ENCODE data around the gene NUDT1.

Gene NUDT1

GRCh38 chr7:2224491-2224928, 17.5 kb upstream of the NUDT1 start:
- DNase-seq (ENCODE audit: low read depth): no peak

DNA sequence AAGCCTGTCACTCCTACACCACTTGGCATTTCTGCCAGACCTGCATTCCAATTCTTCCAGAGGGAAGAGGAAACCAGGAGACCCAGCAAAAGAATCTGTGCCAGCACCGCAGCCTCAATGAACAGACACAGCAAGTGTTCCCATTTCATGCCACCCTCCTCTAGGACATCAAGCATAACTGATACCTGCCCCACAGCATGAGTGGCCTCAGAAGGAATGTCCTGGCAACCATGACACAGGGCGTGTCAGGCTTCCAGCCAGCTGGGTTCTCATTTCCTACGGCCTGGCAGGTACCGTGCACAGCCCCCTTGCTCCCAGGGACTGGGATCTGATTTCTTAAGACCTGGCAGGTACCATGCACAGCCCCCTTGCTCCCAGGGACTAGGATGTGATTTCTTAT, 17.1 kb upstream of the NUDT1 start:
- DNase-seq (ENCODE audit: low read depth): no peak

DNA sequence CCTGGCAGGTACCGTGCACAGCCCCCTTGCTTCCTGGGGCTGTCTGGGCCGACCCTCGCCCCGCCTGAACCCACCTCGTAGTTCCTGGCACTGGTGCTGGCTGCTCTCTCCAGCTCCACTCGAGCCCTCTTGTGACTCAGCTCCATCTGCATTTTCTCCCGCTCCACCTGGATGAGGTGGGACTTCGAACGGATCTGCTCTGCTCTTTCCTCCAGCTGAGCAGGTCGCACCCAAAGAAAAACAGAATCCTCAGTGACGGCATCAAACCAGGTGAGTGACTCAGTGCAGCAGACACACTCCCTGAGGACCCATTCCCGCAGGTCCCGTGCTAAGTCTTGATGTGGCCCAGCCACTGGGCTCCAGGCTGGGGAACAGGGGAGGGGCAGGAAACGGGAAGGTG, 16.7 kb upstream of the NUDT1 start:
- no peak for DNase-seq (ENCODE audit: low read depth)

- DNase-seq (ENCODE audit: low read depth): no peak
These were observed 16.2 kb upstream of the NUDT1 start for GRCh38 chr7:2225830-2226229.

DNA sequence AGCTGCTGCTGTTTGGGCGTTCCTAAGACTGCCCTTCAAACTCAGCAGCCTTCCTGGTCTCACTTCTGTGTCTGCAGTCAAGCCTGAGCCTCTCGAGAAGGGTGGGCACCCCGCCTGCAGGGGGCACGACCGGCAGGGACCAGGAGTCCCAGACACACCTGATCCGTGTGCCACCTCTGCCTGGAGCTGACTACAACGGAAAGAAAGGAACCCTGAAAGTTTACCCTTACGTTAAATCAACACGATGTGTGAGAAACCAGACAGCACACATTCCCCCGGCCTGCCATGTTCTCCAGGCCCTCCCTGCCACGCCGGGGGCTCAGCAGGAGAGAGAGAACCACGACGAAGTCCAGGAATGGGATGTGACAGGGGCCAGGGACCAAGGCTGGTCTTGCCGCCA, 14.3 kb upstream of the NUDT1 start:
- DNase-seq (ENCODE audit: low read depth): no peak

- DNase-seq (ENCODE audit: low read depth): no peak
These were observed 13.1 kb upstream of the NUDT1 start for GRCh38 chr7:2228921-2229320.

- no peak for DNase-seq (ENCODE audit: low read depth)
These were observed 12.6 kb upstream of the NUDT1 start for GRCh38 chr7:2229467-2229866.

DNA sequence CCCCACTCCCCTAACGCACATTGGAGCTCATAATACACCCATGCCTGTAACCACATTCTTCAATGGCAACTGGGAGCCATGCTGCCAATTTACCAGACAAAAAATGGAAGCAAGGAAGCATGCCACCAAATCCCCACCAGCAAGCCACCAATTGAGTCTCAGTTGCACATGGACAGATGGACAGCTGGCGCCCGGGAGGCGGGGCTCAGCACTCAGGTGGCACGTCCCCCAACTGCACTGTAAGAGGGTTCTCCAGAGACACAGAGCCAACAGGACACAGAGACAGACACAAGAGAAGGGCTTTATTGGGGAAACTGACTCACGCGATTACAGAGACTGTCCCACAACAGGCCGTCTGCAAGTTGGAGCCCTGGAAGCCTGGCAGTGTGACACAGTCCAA, 11.8 kb upstream of the NUDT1 start:
- DNase-seq (ENCODE audit: low read depth): no peak

DNA sequence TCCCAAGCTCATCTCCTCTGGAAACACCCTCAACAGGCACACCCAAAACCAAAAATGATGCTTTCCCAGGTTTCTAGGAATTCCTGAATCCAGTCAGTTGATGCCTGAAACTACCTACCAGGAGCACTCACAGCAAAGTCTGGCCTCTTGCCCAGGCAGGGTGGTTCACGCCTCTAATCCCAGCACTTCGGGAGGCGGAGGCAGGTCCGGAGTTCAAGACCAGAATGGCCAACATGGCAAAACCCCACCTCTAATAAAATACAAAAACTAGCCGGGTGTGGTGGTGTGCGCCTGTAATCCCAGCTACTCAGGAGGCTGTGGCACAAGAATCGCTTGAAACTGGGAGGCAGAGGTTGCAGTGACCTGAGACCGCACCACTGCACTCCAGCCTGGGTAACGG, 11.1 kb upstream of the NUDT1 start:
- no peak for DNase-seq (ENCODE audit: low read depth)

DNA sequence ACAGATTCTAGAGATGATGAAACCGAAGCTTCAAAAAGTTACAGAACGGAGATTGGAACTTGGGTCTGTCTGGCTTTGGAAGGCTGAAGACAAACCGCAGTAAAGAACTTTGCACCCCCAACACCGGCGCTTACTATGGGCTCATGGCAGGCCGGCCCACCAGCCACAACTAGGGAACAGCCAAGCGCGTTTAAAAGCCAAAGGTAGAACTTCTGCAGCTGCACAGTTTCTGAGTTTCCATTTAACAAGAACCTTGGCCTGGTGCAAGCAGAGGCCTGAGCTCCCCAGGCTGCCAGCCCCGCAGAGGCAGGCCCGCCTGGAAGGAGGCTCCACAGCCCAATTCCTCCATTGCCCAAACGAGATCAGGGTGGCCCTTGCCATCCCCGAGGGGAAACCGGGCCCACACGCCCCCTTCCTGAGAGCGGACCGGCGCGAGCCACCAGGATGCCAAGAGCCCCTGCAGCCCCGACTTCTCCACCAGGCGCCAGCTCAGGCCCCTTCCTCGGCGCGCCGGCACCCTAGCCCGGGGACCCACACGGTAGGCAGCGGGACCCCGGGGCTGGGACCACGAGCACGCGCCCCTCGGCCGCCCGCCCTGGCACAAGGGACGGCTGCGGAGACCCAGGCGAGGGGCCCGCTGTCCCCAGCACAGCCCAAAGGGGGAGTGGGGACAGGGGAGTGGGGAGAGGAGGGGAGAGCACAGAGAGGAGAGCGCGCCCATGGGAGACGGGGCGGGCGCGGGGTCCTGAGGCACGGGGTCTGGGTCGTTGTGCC, 9.8 kb upstream of the NUDT1 start:
- no peak for DNase-seq (ENCODE audit: low read depth)

GRCh38 chr7:2232766-2233520, 9.1 kb upstream of the NUDT1 start, which contains the start of gene MAD1L1:
TSS of gene MAD1L1 (minus strand) at chr7:2232945. CDS start at chr7:2230133, 2,812 bp downstream.
- DNase-seq (ENCODE audit: low read depth): peak; percentile 85

GRCh38 chr7:2233926-2234325, 8.1 kb upstream of the NUDT1 start:
- DNase-seq (ENCODE audit: low read depth): no peak

- no peak for DNase-seq (ENCODE audit: low read depth)
These were observed 4.9 kb upstream of the NUDT1 start for GRCh38 chr7:2237109-2237602.

- DNase-seq (ENCODE audit: low read depth): no peak
These were observed 2.8 kb upstream of the NUDT1 start for GRCh38 chr7:2239242-2239641.

DNA sequence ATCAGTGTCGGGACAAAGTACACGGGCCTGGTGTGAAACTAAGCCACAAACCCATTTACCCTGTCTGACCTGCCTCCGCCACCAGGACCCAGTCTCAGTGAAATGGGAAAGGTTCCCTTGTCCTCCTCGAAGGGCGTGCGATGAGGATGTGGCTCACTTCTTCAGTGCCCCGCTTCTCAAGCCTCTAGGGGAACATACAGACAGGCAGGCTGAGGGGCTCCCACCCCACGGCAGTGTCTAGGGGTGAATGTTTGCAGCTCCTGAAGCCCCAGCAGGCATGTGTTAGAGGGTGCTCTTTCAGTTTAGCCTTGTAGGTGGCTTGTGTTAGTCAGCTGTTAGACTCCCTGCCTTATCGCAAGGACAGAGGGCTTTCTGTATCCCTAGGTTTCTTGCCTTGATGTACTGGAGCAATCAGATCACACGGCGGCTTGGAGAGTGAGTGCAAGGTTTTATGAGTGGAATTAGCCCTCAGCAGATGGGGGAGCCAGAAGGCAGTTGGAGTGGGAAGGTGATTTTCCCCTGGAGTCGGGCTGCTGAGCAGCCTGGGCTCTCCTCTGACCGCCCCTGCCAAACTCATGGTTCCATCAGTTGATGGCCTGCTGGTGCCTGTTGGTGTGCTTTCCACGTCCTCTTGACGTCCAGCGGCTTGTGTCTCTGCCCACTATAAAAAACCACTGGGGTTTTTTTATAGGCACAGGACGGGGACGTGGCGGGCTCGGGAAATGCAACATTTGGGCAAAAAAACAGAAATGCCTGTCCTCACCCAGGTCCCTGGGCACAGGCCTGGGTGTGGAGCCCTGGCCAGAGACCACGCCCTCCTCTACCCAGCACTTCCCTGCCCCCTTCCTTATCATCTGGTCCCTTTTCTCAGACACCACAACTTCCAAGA, 759 bp downstream of the NUDT1 start:
- DNase-seq (ENCODE audit: low read depth): no peak

DNA sequence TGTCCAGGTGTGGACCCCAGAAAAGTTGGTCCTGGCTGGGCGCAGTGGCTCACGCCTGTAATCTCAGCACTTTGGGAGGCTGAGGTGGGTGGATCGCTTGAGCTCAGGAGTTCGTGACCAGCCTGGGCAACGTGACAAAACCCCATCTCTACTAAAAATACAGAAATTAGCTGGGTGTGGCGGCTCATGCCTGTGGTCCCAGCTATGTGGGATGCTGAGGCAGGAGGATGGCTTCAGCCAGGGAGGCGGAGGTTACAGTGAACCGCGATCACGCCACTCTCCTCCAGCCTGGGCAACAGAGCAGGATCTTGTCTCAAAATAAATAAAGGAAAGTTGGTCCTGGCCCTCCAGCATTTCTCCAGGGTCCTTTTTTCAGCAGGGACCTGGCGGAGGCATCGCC, 1.4 kb downstream of the NUDT1 start:
- DNase-seq (ENCODE audit: low read depth): no peak

GRCh38 chr7:2244404-2244995, 2.5 kb downstream of the NUDT1 start:
- DNase-seq (ENCODE audit: low read depth): no peak

DNA sequence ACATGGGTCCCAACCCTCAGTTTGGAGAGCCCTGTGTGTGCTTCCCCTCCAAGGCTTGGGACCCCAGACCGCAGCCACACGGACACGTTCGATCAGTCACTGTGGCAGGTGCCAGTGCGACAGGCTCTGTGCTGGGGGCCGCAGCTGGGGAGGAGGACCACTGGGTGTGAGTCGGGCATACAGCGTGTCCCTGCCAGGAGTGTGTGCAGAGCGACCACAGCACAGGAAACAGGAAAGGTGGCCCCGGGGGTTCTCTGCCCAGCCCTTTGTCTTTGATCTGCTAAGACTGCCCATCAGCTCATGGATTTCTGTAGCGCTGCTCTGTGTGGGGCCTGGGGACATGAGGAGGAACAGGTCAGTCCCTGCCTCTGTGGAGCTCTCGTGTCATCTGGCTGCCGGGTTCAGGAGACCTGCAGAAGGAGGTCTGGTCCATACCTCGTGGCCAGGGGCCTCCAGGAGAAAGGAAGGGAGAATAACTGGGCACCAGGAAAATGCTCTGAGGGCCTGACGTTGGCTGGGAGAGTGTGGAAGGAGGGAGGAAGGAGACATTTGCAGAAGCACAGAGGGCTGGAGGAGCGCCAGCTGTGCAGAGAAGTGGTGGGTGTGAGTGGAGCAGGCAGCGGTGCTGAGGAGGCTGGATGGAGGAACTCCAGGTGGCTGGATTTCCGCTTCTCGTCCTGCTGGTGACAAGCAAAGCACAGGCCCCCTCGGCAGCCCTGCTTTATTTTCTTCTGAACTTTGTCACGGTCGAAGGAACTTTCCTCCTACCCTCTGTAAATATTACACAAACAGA, 4.1 kb downstream of the NUDT1 start:
- DNase-seq (ENCODE audit: low read depth): no peak

DNA sequence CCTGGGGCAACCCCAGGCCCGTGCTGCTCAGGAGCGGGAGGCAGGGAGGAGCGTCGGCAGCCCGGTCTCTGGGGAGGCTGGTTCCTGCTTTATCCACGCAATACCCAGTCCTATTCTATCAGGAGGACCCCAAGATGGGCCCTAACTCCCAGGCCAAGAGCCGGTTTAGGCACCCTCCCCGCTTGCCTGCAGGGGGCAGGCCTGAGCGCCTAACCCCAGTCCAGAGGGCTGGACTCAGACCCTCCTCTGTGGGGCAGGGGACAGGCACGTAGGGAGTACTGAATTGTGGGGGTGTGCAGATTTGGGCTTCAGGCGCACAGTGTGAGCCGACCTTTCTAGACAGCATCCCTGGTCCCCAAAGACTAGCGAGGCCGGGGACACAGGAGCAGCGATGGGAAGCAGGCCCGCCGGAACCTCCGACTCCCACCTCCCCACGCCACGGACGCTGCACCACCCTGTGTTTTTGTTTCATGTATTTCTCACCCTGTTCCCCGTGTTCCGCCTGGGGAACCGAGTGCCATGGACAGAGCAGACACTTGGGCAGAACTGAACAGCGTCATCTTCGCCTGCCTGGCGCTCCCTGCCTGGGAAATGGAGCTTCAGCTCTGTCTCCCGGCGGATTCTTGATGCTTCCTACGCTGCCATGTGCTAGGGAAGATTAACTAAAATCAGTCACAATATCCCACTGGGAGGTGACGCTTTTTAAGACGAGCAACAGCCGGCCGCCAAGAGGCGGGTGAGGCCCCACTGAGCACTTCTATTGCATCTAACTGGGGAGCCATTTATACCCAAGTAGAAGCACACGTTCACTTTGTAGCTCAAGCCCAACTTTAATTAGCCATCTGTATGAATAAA, 5.3 kb downstream of the NUDT1 start:
- no peak for DNase-seq (ENCODE audit: low read depth)

Data from activated T-cell treated with anti-CD3 and anti-CD28 coated beads for 1 hour (primary cell).